Suprapubic skin (tissue), 3 donors: ENCODE measurements around the gene RTL1.

Experiments
- CTCF ChIP-seq, 2 donors: fragments of 200-600 bp in 1 of 2; fragments of 450-650 bp in 1 of 2; sonication (generic) in 1 of 2; IDR thresholded peaks; one replicate each; pipeline ENCODE4 v1.5.1; 2016 to 2019; ENCODE audit warnings: antibody characterized with exemption in 2 of 2, mild to moderate bottlenecking in 1 of 2, moderate library complexity in 1 of 2
- EP300 ChIP-seq: sonication (generic); formaldehyde crosslinking; IDR thresholded peaks from one replicate; pipeline ENCODE4 v1.6.1; 2017; ENCODE audit warnings: antibody characterized with exemption
- POLR2A ChIP-seq, 2 donors: fragments of 450-650 bp; IDR thresholded peaks; one replicate each; pipeline ENCODE4 v1.6.1; 2017; ENCODE audit warnings: antibody characterized with exemption in 2 of 2, mild to moderate bottlenecking in 2 of 2, moderate library complexity in 2 of 2

GRCh38 chr14:100898465-100898864 is 5.1 kb downstream of the RTL1 start:
- TF ChIP-seq EP300, result no peak
- no peak for TF ChIP-seq POLR2A (IDR thresholded peaks at IDR 0.05)
- TF ChIP-seq CTCF (IDR thresholded peaks at IDR 0.05), result no peak
